Stimulated activated CD4-positive, alpha-beta T cell treated with anti-CD3 and anti-CD28 coated beads, Interleukin-15, amount 100 ng/mL, for 1 hour (primary cell): ENCODE results near the gene ATP8B3.

Experiments
- DNase-seq, 2 donors: peaks; one replicate each; pipeline ENCODE4 v3.0.0-alpha.2; 2020; ENCODE audit warnings: low read depth in 1 of 2, low spot score in 1 of 2

ATP8B3 gene

GRCh38 chr19:1811942-1812425, at the start of gene ATP8B3:
TSS of gene ATP8B3 (minus strand) at chr19:1812276. CDS start at chr19:1811736, 540 bp downstream.
- DNase-seq: peak in 1 of 2 donors; percentile 63

- DNase-seq: no peak
Observed at GRCh38 chr19:1861599-1862031, 49.5 kb upstream of the ATP8B3 start.

GRCh38 chr19:1860821-1861598, 48.9 kb upstream of the ATP8B3 start:
- DNase-seq: no peak

GRCh38 chr19:1860042-1860775, 48.1 kb upstream of the ATP8B3 start:
- no peak for DNase-seq

- no peak for DNase-seq
Observed at GRCh38 chr19:1859331-1859781, 47.3 kb upstream of the ATP8B3 start.

GRCh38 chr19:1858412-1859081, 46.5 kb upstream of the ATP8B3 start:
- DNase-seq: no peak

GRCh38 chr19:1857648-1858326, 45.7 kb upstream of the ATP8B3 start:
- no peak for DNase-seq

- DNase-seq: no peak
Observed at GRCh38 chr19:1856698-1857603, 44.9 kb upstream of the ATP8B3 start.

GRCh38 chr19:1856345-1856697, 44.2 kb upstream of the ATP8B3 start:
- DNase-seq: no peak

- DNase-seq: no peak
Observed at GRCh38 chr19:1855828-1856255, 43.8 kb upstream of the ATP8B3 start.

GRCh38 chr19:1855040-1855827, 43.2 kb upstream of the ATP8B3 start:
- DNase-seq: peak; percentile 50 to 65

GRCh38 chr19:1854542-1855039, 42.5 kb upstream of the ATP8B3 start:
- no peak for DNase-seq

- no peak for DNase-seq
Observed at GRCh38 chr19:1854039-1854541, 42.0 kb upstream of the ATP8B3 start.

GRCh38 chr19:1853295-1854038, 41.4 kb upstream of the ATP8B3 start:
- peak; percentile 65 to 77 for DNase-seq

- no peak for DNase-seq
Observed at GRCh38 chr19:1852581-1853128, 40.6 kb upstream of the ATP8B3 start.

- peak in 1 of 2 donors; percentile 56 for DNase-seq
Observed at GRCh38 chr19:1851654-1852580, 39.8 kb upstream of the ATP8B3 start.
